ENCODE data around the gene CNTN5. TPM values are rescaled to one million over a fixed set of nuclear protein-coding genes. Genes with fewer than 3 reads are reported as not detected.

Gene CNTN5
- total RNA-seq, 1 experiment from 2014 or later, result 1.5 TPM

DNA sequence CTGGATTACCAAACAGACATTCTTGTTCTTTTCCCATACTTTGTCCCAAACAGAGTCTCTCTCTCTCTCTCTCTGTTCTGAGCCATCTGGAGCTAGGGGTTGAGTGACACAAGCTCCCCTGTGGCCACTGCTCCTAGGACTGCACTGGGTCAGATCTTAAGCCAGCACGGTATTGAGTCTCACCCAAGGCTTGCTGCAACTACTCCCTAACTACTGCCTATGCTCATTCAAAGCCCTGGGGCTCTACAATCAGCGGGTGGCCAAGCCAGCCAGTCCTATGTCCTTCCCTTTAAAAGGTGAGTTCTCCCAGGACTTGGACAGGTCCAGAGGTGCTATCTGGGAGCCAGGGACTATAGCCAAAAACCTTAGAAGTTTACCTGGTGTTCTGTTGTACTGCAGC lies 385.6 kb downstream of the CNTN5 start:
- no peak for DNase-seq
- Histone ChIP-seq H3K36me3 (no peaks in the 10 kb centered on the region), H3K4me3 (no peak overlapping the region), H3K27me3 (no peaks in the 10 kb centered on the region), H3K9me3 (no peaks in the 10 kb centered on the region)

GRCh38 chr11:99410636-99411035 lies 389.9 kb downstream of the CNTN5 start:
- Histone ChIP-seq H3K4me3 (no peak overlapping the region), H3K9me3 (no peaks in the 10 kb centered on the region), H3K36me3 (no peaks in the 10 kb centered on the region), H3K27me3 (no peaks in the 10 kb centered on the region)
- DNase-seq, result no peak

- no peak for DNase-seq
- H3K36me3 ChIP-seq, result no peaks in the 10 kb centered on the region
Observed at GRCh38 chr11:99418927-99419720, 398.4 kb downstream of the CNTN5 start.

DNA sequence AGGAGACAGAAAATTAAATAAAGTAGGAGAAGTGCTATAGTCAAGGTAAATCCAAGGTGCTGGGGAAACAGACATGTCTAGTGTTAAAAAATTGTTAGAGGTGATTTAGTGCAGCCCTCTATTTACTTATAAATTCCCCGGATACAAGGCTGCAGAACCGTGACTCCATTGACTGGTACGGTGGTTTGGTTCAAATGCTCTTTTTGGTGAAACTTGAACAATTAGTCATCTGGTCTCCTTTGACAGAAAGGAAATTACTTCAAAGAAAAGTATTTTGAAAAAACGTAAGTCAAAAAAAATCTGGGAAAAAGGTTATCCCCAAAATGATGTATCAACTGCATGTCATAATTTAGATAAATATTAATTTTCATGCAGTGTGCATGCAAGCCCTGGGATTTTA lies 399.2 kb downstream of the CNTN5 start:
- H3K27me3 ChIP-seq, result no peaks in the 10 kb centered on the region
- H3K4me3 ChIP-seq, result no peak overlapping the region
- no peaks in the 10 kb centered on the region; the same call in 1 of the 2 replicates for H3K9me3 ChIP-seq
- DNase-seq, result no peak
- H3K36me3 ChIP-seq, result no peaks in the 10 kb centered on the region

More at GRCh38 chr11:99418927-99419720, 398.4 kb downstream of the CNTN5 start:
- no peaks in the 10 kb centered on the region for H3K27me3 ChIP-seq
- H3K4me3 ChIP-seq, result no peak overlapping the region
- H3K9me3 ChIP-seq, result no peaks in the 10 kb centered on the region

DNA sequence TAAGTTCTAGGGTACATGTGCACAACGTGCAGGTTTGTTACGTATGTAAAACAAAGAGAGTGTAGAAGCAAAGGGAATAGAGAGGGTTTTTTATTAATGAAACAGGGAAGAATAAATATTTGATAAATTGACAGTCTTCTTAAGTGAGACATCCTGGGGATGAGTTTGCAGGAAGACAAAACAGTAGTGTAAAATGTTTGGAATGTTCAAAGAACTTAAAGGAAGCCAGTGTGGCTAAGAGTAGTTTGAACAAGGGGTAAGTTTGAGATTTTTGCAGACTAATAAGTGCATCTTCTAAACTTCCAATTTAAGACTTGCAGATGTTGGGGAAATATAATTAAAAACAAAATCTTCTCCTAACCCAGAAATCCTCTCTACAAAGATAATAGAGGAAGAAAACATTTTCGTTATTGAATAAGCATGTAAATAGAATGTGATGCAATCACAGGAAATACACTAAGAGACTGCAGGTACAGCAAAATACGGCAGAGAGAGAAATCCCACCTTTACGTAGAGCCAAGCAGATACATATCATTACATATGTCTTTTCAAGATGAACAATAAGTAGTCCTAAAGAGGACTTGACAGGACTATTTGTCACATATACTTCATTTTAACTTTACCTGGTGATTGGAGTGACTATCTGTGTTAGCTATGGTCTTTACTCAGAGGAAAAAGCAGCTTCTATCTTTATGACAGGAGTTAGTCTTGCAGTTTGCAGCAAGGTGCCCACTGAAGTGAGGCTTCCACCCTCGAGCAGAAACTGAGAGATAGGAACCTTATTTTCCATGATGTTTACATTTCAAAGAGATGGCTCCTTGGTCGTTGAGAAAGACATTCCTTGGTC lies 402.1 kb downstream of the CNTN5 start:
- no peaks in the 10 kb centered on the region; the same call in 1 of the 2 replicates for H3K9me3 ChIP-seq
- H3K27me3 ChIP-seq, result no peaks in the 10 kb centered on the region
- H3K36me3 ChIP-seq, result no peaks in the 10 kb centered on the region
- DNase-seq, result no peak
- H3K4me3 ChIP-seq, result no peak overlapping the region

- H3K9me3 ChIP-seq, result no peaks in the 10 kb centered on the region; the same call in 1 of the 2 replicates
- no peaks in the 10 kb centered on the region for H3K36me3 ChIP-seq
- DNase-seq, result no peak
- H3K4me3 ChIP-seq, result no peak overlapping the region
- no peaks in the 10 kb centered on the region for H3K27me3 ChIP-seq
Observed at GRCh38 chr11:99423428-99423983, 402.8 kb downstream of the CNTN5 start.

GRCh38 chr11:99424313-99425084 lies 403.8 kb downstream of the CNTN5 start:
- Histone ChIP-seq H3K27me3 (no peaks in the 10 kb centered on the region), H3K36me3 (no peaks in the 10 kb centered on the region), H3K4me3 (no peak overlapping the region), H3K9me3 (no peaks in the 10 kb centered on the region; the same call in 1 of the 2 replicates)
- DNase-seq, result peak; percentile 6

DNA sequence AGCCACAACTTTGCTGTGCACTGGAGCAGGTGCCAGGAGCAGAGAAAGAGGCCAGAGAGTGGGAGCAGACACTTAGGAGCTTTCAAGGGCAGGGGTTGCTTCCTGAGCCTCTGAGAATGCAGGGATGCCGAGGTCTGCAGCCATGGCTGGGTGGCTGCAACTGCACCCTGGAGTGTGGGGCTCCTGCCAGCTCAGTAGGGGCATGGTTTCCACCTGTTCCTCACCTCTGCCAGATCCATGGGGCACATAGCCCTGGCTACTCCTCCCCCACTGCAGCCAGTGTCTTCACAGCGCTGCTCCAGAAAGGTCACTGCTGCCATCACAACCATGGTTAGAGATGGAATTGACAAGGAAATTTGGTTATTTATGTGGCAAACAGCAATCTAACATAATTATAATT lies 404.8 kb downstream of the CNTN5 start:
- H3K36me3 ChIP-seq, result no peaks in the 10 kb centered on the region
- H3K4me3 ChIP-seq, result no peak overlapping the region
- no peaks in the 10 kb centered on the region for H3K27me3 ChIP-seq
- DNase-seq, result no peak
- H3K9me3 ChIP-seq, result no peaks in the 10 kb centered on the region; the same call in 1 of the 2 replicates

DNA sequence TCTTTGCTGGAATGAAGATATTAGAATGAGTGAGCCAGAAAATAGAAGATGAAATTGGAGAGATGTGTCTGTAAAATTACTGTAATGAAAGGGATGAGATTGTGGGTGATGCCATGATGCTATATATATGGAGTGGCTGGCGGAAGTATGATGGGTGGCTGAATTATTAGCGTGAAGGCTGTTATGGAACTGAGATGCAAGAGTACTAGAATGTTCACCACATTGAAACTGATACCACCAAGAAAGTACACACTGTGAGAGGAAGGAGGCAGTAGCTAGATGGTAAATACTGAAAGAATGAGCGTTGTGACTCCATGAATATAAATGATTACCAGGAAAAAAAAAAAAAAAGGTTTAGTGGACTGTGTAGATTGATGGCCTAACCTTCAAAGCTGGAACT lies 411.9 kb downstream of the CNTN5 start:
- Histone ChIP-seq H3K27me3 (no peaks in the 10 kb centered on the region), H3K4me3 (no peak overlapping the region), H3K9me3 (no peaks in the 10 kb centered on the region), H3K36me3 (no peaks in the 10 kb centered on the region)
- DNase-seq, result no peak

DNA sequence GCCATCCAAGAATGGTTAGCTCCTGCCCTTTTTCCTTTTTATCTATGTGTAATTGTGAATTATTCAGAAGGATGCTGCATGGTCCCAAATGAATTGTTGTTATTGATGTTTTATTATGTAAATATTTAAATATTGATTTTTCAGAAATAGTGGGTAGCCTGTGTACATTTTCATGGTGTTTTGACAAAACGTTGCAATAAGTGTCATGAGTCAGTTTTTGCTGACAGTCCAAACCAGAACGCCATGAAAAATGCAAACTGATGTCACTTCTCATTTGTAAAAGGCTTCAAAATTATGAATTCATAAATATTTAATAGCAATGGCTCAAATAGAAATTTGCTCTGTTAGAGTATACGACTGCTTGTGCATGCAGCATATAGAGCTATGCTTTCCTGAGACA lies 422.5 kb downstream of the CNTN5 start:
- H3K36me3 ChIP-seq, result no peaks in the 10 kb centered on the region
- H3K27me3 ChIP-seq, result no peaks in the 10 kb centered on the region
- no peaks in the 10 kb centered on the region for H3K9me3 ChIP-seq
- DNase-seq, result no peak
- H3K4me3 ChIP-seq, result no peak overlapping the region

DNA sequence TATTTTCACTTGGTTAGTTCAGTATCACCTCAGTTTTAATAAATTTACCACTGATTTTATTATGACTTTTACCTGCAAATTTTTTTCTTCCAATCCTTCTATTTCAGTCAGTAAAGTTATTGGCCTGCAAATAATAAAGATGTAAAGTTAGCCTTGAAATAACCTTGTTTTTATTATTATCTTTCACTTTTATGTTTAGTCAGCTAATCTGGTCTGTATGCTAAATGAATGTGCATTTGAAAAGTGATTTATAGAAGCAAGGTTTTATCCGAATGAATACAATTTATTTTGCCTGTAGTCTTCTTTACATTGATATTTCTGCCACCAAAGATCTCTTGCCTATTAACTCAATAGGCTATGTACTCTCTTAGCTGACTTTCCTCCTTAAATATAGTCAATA lies 425.7 kb downstream of the CNTN5 start:
- Histone ChIP-seq H3K36me3 (no peaks in the 10 kb centered on the region), H3K27me3 (no peaks in the 10 kb centered on the region), H3K4me3 (no peak overlapping the region), H3K9me3 (no peaks in the 10 kb centered on the region)
- no peak for DNase-seq

- DNase-seq, result no peak
- no peaks in the 10 kb centered on the region for H3K36me3 ChIP-seq
- no peaks in the 10 kb centered on the region for H3K27me3 ChIP-seq
- no peaks in the 10 kb centered on the region for H3K9me3 ChIP-seq
- no peak overlapping the region for H3K4me3 ChIP-seq
Observed at GRCh38 chr11:99449345-99449744, 428.6 kb downstream of the CNTN5 start.

- H3K27me3 ChIP-seq, result no peaks in the 10 kb centered on the region
- H3K4me3 ChIP-seq, result no peak overlapping the region
Observed at GRCh38 chr11:99452075-99452474, 431.3 kb downstream of the CNTN5 start.

GRCh38 chr11:99461913-99462312 lies 441.2 kb downstream of the CNTN5 start:
- no peak overlapping the region for H3K4me3 ChIP-seq
- DNase-seq, result no peak
- no peaks in the 10 kb centered on the region for H3K9me3 ChIP-seq
- H3K27me3 ChIP-seq, result no peaks in the 10 kb centered on the region
- no peaks in the 10 kb centered on the region for H3K36me3 ChIP-seq

More at GRCh38 chr11:99452075-99452474, 431.3 kb downstream of the CNTN5 start:
- DNase-seq, result no peak
- Histone ChIP-seq H3K9me3 (no peaks in the 10 kb centered on the region), H3K36me3 (no peaks in the 10 kb centered on the region)

DNA sequence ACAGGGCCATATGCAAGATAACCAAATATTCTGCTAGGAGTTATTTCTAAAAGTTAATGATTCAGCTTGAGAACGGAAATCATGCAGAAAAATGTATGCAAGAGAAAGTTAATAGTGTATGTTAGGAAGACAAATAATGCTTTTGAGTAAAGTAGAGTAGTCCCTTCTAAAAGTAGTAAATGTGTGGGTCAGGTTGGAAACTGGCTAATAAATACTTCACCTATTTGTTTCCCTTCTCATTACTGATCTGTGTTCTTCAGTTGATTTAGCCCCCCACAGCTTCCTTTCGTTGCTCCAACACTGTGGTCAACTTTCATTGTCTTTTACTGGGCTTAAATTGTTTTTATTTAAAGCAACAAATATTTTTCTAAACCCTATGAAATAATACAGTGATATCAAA lies 444.2 kb downstream of the CNTN5 start:
- no peaks in the 10 kb centered on the region for H3K36me3 ChIP-seq
- H3K4me3 ChIP-seq, result no peak overlapping the region
- H3K27me3 ChIP-seq, result no peaks in the 10 kb centered on the region
- no peaks in the 10 kb centered on the region for H3K9me3 ChIP-seq
- no peak for DNase-seq

DNA sequence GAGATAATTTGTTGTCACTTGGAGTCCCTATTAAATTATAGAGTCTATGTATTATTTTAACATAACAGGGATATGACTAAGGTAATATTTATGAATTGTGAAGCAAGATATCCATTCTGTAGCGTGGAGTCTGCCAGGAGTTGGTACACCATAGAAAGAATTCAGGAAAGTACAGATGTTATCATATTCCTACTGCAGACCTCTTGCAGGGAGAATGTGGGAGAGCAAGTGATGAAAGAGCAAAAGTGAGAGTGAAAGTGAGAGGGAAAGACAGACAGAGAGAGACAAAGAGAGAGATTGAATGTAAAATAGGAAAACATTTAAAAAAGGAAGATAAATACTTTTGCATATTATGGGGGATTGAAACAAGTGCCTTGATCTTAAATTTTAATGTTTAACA lies 468.8 kb downstream of the CNTN5 start:
- no peaks in the 10 kb centered on the region for H3K27me3 ChIP-seq
- H3K4me3 ChIP-seq, result no peak overlapping the region
- no peak for DNase-seq
- H3K9me3 ChIP-seq, result 0 out of 2 replicates have a peak, but pooled peaks cover 2% of the 10 kb centered on the region
- no peaks in the 10 kb centered on the region for H3K36me3 ChIP-seq

Measured in MG63 (cell line).